ENCODE results near the gene SRSF8.
"Not testable (repeated sequence)": the region's sequence is repeated elsewhere in the genome, so short reads cannot be mapped to it uniquely, and the experiment has no call there.

Gene SRSF8

GRCh38 chr11:95108671-95109551, 42.2 kb downstream of the SRSF8 start:
- no peaks in the 10 kb centered on the region for H3K27me3 ChIP-seq (replicated peaks; ENCODE audit: control insufficient read depth, insufficient read depth, low read length)
- H3K4me3 ChIP-seq (replicated peaks; ENCODE audit: low read depth, low read length) = no peak overlapping the region
- DNase-seq (ENCODE audit: extremely low read depth, insufficient read length) = no peak
- TF ChIP-seq CTCF (IDR thresholded peaks at IDR 0.05; ENCODE audit: insufficient read depth, low read length, poor library complexity, severe bottlenecking) = no peak
- H3K36me3 ChIP-seq (ENCODE audit: control insufficient read depth, insufficient read depth, low read length) = no peaks in the 10 kb centered on the region

- not testable (repeated sequence) for H3K36me3 ChIP-seq (ENCODE audit: control insufficient read depth, insufficient read depth, low read length); DNase-seq (ENCODE audit: extremely low read depth, insufficient read length); H3K27me3 ChIP-seq (replicated peaks; ENCODE audit: control insufficient read depth, insufficient read depth, low read length); H3K4me3 ChIP-seq (replicated peaks; ENCODE audit: low read depth, low read length)
These were observed 44.8 kb downstream of the SRSF8 start for GRCh38 chr11:95111471-95111870.

- no peak for TF ChIP-seq CTCF (IDR thresholded peaks at IDR 0.05; ENCODE audit: insufficient read depth, low read length, poor library complexity, severe bottlenecking)
- Histone ChIP-seq H3K27me3 (replicated peaks; ENCODE audit: control insufficient read depth, insufficient read depth, low read length) (no peaks in the 10 kb centered on the region), H3K36me3 (ENCODE audit: control insufficient read depth, insufficient read depth, low read length) (no peaks in the 10 kb centered on the region), H3K4me3 (replicated peaks; ENCODE audit: low read depth, low read length) (no peak overlapping the region)
- DNase-seq (ENCODE audit: extremely low read depth, insufficient read length) = no peak
These were observed 45.3 kb downstream of the SRSF8 start for GRCh38 chr11:95111923-95112540.

- DNase-seq (ENCODE audit: extremely low read depth, insufficient read length) = no peak
- no peak for TF ChIP-seq CTCF (IDR thresholded peaks at IDR 0.05; ENCODE audit: insufficient read depth, low read length, poor library complexity, severe bottlenecking)
- H3K27me3 ChIP-seq (replicated peaks; ENCODE audit: control insufficient read depth, insufficient read depth, low read length) = no peaks in the 10 kb centered on the region
- H3K4me3 ChIP-seq (replicated peaks; ENCODE audit: low read depth, low read length) = no peak overlapping the region
- no peaks in the 10 kb centered on the region for H3K36me3 ChIP-seq (ENCODE audit: control insufficient read depth, insufficient read depth, low read length)
These were observed 48.9 kb downstream of the SRSF8 start for GRCh38 chr11:95115597-95115996.

GRCh38 chr11:95119361-95120060, 52.8 kb downstream of the SRSF8 start:
- TF ChIP-seq CTCF (IDR thresholded peaks at IDR 0.05; ENCODE audit: insufficient read depth, low read length, poor library complexity, severe bottlenecking) = no peak
- no peak for DNase-seq (ENCODE audit: extremely low read depth, insufficient read length)
- Histone ChIP-seq H3K36me3 (ENCODE audit: control insufficient read depth, insufficient read depth, low read length) (no peaks in the 10 kb centered on the region), H3K4me3 (replicated peaks; ENCODE audit: low read depth, low read length) (no peak overlapping the region), H3K27me3 (replicated peaks; ENCODE audit: control insufficient read depth, insufficient read depth, low read length) (no peaks in the 10 kb centered on the region)

Data from GM06990 (cell line).